ENCODE data around the gene ARHGAP44. TPM values are rescaled to one million over a fixed set of nuclear protein-coding genes. Genes with fewer than 3 reads are reported as not detected.

ARHGAP44 gene
- total and polyA plus RNA-seq, 2 of the 13 experiments (the other 11 are each of a cell fraction or from before 2014, with no cell fraction given): 0.79 to 3.1 TPM

DNA sequence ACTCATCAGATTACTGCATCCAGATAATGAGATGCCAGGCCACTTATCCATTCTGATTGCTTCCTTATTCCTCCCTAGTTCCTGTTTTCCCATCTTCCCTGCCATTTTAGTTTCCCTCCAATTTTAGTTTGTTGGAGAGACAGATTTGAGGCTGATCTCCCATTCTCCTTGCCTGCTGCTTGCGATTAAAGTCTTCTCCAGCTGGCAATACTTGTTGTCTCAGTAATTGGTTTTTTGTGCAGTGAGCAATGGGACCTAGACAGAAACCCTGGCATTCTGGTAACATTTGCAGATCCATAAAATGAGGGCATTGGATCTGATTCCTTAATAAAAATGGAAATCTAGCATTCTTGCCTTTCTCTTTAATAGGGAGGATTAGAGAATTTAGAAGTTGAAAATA, 246.1 kb downstream of the ARHGAP44 start (continued):
- TF ChIP-seq ZSCAN21 (CRISPR knock-in tag; IDR thresholded peaks at IDR 0.05; ENCODE audit: borderline replicate concordance): no peak
- TF ChIP-seq ZNF12 (CRISPR knock-in tag; IDR thresholded peaks at IDR 0.05): no peak
- TF ChIP-seq SSRP1 (CRISPR knock-in tag; IDR thresholded peaks at IDR 0.05): no peak
- TF ChIP-seq CCDC6 (CRISPR knock-in tag; IDR thresholded peaks at IDR 0.05): no peak
- no peak for TF ChIP-seq MATR3 (CRISPR knock-in tag; IDR thresholded peaks at IDR 0.05)
- no peak for TF ChIP-seq ZFP37 (CRISPR knock-in tag; IDR thresholded peaks at IDR 0.05; ENCODE audit: borderline replicate concordance)
- TF ChIP-seq ZNF749 (CRISPR knock-in tag; IDR thresholded peaks at IDR 0.05; ENCODE audit: borderline replicate concordance): no peak
- TF ChIP-seq SOX6 (IDR thresholded peaks at IDR 0.05): no peak
- TF ChIP-seq SOX6 (CRISPR knock-in tag; IDR thresholded peaks at IDR 0.05): no peak
- TF ChIP-seq ZNF605 (CRISPR knock-in tag; IDR thresholded peaks at IDR 0.05): no peak
- TF ChIP-seq, protein P1, sequence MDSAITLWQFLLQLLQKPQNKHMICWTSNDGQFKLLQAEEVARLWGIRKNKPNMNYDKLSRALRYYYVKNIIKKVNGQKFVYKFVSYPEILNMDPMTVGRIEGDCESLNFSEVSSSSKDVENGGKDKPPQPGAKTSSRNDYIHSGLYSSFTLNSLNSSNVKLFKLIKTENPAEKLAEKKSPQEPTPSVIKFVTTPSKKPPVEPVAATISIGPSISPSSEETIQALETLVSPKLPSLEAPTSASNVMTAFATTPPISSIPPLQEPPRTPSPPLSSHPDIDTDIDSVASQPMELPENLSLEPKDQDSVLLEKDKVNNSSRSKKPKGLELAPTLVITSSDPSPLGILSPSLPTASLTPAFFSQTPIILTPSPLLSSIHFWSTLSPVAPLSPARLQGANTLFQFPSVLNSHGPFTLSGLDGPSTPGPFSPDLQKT (CRISPR knock-in tag; IDR thresholded peaks at IDR 0.05; ENCODE audit: borderline replicate concordance): no peak
- TF ChIP-seq, protein P2, sequence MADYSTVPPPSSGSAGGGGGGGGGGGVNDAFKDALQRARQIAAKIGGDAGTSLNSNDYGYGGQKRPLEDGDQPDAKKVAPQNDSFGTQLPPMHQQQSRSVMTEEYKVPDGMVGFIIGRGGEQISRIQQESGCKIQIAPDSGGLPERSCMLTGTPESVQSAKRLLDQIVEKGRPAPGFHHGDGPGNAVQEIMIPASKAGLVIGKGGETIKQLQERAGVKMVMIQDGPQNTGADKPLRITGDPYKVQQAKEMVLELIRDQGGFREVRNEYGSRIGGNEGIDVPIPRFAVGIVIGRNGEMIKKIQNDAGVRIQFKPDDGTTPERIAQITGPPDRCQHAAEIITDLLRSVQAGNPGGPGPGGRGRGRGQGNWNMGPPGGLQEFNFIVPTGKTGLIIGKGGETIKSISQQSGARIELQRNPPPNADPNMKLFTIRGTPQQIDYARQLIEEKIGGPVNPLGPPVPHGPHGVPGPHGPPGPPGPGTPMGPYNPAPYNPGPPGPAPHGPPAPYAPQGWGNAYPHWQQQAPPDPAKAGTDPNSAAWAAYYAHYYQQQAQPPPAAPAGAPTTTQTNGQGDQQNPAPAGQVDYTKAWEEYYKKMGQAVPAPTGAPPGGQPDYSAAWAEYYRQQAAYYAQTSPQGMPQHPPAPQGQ (CRISPR knock-in tag; IDR thresholded peaks at IDR 0.05; ENCODE audit: borderline replicate concordance): no peak
- TF ChIP-seq, protein P3, sequence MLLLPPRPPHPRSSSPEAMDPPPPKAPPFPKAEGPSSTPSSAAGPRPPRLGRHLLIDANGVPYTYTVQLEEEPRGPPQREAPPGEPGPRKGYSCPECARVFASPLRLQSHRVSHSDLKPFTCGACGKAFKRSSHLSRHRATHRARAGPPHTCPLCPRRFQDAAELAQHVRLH (CRISPR knock-in tag; IDR thresholded peaks at IDR 0.05; ENCODE audit: borderline replicate concordance, low read depth): no peak

All from HepG2 (cell line).